Neural cell (in vitro differentiated cells): Measurements from ENCODE around the gene KRT82. TPM values are rescaled to one million over a fixed set of nuclear protein-coding genes. Genes with fewer than 3 reads are reported as not detected.

ENCODE experiments used
- H2AFZ ChIP-seq: fragments of 200-600, 300-800 bp; sonication (generic), shearing (Covaris generic); 2 replicates; pipeline ENCODE4 v1.6.0; 2014; ENCODE audit warnings: low read depth, mild to moderate bottlenecking, antibody characterized with exemption, low read length, moderate library complexity
- H3F3A ChIP-seq: fragments of 200-600 bp; shearing (Covaris generic); 2 replicates; pipeline ENCODE4 v1.6.1; 2016; ENCODE audit warnings: mild to moderate bottlenecking, moderate library complexity, mixed read lengths, antibody characterized with exemption, low read length; ENCODE audit not compliant: insufficient read depth, poor library complexity, severe bottlenecking
- H3K27ac ChIP-seq: fragments of 200-600, 300-800 bp; sonication (generic), shearing (Covaris generic); 2 replicates; pipeline ENCODE4 v1.5.1; 2014; ENCODE audit warnings: mild to moderate bottlenecking, low read length, moderate library complexity
- H3K27me3 ChIP-seq: fragments of 300-800, 200-600 bp; sonication (generic), shearing (Covaris generic); 2 replicates; pipeline ENCODE4 v1.6.0; 2014; ENCODE audit warnings: mild to moderate bottlenecking, low read depth, low read length, moderate library complexity; ENCODE audit not compliant: insufficient read depth
- H3K36me3 ChIP-seq: fragments of 300-800, 200-600 bp; sonication (generic), shearing (Covaris generic); 2 replicates; pipeline ENCODE4 v1.5.1; 2014; ENCODE audit warnings: mild to moderate bottlenecking, antibody characterized with exemption, low read length, moderate library complexity; ENCODE audit not compliant: insufficient read depth
- H3K4me2 ChIP-seq: fragments of 300-800, 200-600 bp; sonication (generic), shearing (Covaris generic); 2 replicates; pipeline ENCODE4 v1.6.0; 2014; ENCODE audit warnings: mild to moderate bottlenecking, low read length
- H3K4me3 ChIP-seq: fragments of 300-800, 200-600 bp; sonication (generic), shearing (Covaris generic); 2 replicates; pipeline ENCODE4 v1.5.1; 2014; ENCODE audit warnings: mild to moderate bottlenecking, low read length, moderate library complexity
- H3K79me2 ChIP-seq: fragments of 200-600 bp; shearing (Covaris generic); replicated peaks from 2 replicates; pipeline ENCODE4 v1.6.0; 2014; ENCODE audit warnings: mild to moderate bottlenecking, low read length, moderate library complexity; ENCODE audit not compliant: insufficient read depth
- H3K9ac ChIP-seq: fragments of 300-800, 200-600 bp; sonication (generic), shearing (Covaris generic); 2 replicates; pipeline ENCODE4 v1.6.1; 2016; ENCODE audit warnings: mild to moderate bottlenecking, low read length, mixed read lengths
- H3K9me2 ChIP-seq: fragments of 200-600 bp; shearing (Covaris generic); 2 replicates; pipeline ENCODE4 v1.6.1; 2016; ENCODE audit warnings: mild to moderate bottlenecking, low read length, mixed read lengths; ENCODE audit not compliant: insufficient read depth
- H3K9me3 ChIP-seq: fragments of 200-600, 300-800 bp; sonication (generic), shearing (Covaris generic); 2 replicates; pipeline ENCODE4 v1.6.1; 2016; ENCODE audit warnings: mild to moderate bottlenecking, mixed run types, low read length, moderate library complexity, mixed read lengths
- H4K20me1 ChIP-seq: fragments of 200-600 bp; shearing (Covaris generic); 2 replicates; pipeline ENCODE4 v1.6.1; 2016; ENCODE audit warnings: mild to moderate bottlenecking, mixed run types; ENCODE audit not compliant: insufficient read depth
- CTCF ChIP-seq: fragments of 450-650 bp; IDR thresholded peaks from 2 replicates; pipeline ENCODE4 v1.5.1; 2014; ENCODE audit warnings: antibody characterized with exemption, mild to moderate bottlenecking, moderate library complexity; ENCODE audit not compliant: poor library complexity, severe bottlenecking
- EP300 ChIP-seq: fragments of 450-650 bp; conservative IDR thresholded peaks from 2 replicates; pipeline ENCODE4 v1.6.1; 2014; ENCODE audit warnings: antibody characterized with exemption, mild to moderate bottlenecking, moderate library complexity; ENCODE audit not compliant: poor library complexity, severe bottlenecking
- EZH2 ChIP-seq: fragments of 200-600, 300-800 bp; shearing (Covaris generic), sonication (generic); IDR thresholded peaks from 2 replicates; pipeline ENCODE4 v1.6.1; 2014; ENCODE audit warnings: antibody characterized with exemption, low read length, borderline replicate concordance, mild to moderate bottlenecking; ENCODE audit not compliant: insufficient read depth, poor library complexity, severe bottlenecking
- MXI1 ChIP-seq: fragments of 450-650 bp; conservative IDR thresholded peaks from 2 replicates; pipeline ENCODE4 v1.6.1; 2014; ENCODE audit warnings: antibody characterized with exemption, mild to moderate bottlenecking; ENCODE audit not compliant: poor library complexity, severe bottlenecking
- POLR2AphosphoS5 ChIP-seq: IDR thresholded peaks from 2 replicates; pipeline ENCODE4 v1.6.1; 2012
- RAD21 ChIP-seq: fragments of 450-650 bp; conservative IDR thresholded peaks from 2 replicates; pipeline ENCODE4 v1.6.1; 2014; ENCODE audit warnings: antibody characterized with exemption, mild to moderate bottlenecking, moderate library complexity
- REST ChIP-seq: IDR thresholded peaks from 2 replicates; pipeline ENCODE4 v1.6.1; 2012; ENCODE audit warnings: borderline replicate concordance
- SMC3 ChIP-seq: fragments of 450-650 bp; conservative IDR thresholded peaks from 2 replicates; pipeline ENCODE4 v1.6.1; 2014; ENCODE audit warnings: antibody characterized with exemption, mild to moderate bottlenecking, moderate library complexity; ENCODE audit not compliant: poor library complexity
- TAF1 ChIP-seq: IDR thresholded peaks from 2 replicates; pipeline ENCODE4 v1.6.1; 2012; ENCODE audit warnings: low read depth
- polyA minus RNA-seq: library from RNA; depleted of rRNA, polyadenylated mRNA; stranded (reverse); fragments of >200 nt; gene quantifications from 2 replicates; pipeline ENCODE4 v1.2.3, GENCODE V29; 2014
- polyA plus RNA-seq: library from polyadenylated mRNA; depleted of rRNA; stranded (reverse); fragments of >200 nt; gene quantifications from 2 replicates; pipeline ENCODE4 v1.2.3, GENCODE V29; 2014

KRT82 gene
- polyA plus RNA-seq (not detected in 2 replicates), polyA minus RNA-seq (not detected in 2 replicates)

- H3K79me2 ChIP-seq = no peaks in the 10 kb centered on the region
- no peak within 1 kb of the TSS for H3K9ac ChIP-seq
- H3K4me2 ChIP-seq = no peak within 1 kb of the TSS
- H4K20me1 ChIP-seq = no peaks in the 10 kb centered on the region
- no peaks in the 10 kb centered on the region for H3F3A ChIP-seq
- H3K4me3 ChIP-seq = no peak within 1 kb of the TSS
- TF ChIP-seq EP300 (no peak), TAF1 (no peak), MXI1 (no peak), EZH2 (no peak), SMC3 (no peak), RAD21 (no peak), REST (no peak), CTCF (no peak), POLR2AphosphoS5 (no peak)
- H3K9me3 ChIP-seq = no peaks in the 10 kb centered on the region
- H2AFZ ChIP-seq = no peak within 1 kb of the TSS
- H3K27ac ChIP-seq = no peak within 1 kb of the TSS
- H3K9me2 ChIP-seq = no peaks in the 10 kb centered on the region
- H3K36me3 ChIP-seq = no peaks in the 10 kb centered on the region
- no peaks in the 10 kb centered on the region for H3K27me3 ChIP-seq
Observed at GRCh38 chr12:52405922-52406385, at the start of gene KRT82. KRT82 (minus strand) TSS chr12:52406335; CDS start chr12:52406277, 58 bp downstream.

GRCh38 chr12:52455821-52456220, 49.7 kb upstream of the KRT82 start:
- H3K4me3 ChIP-seq = no peak overlapping the region
- H3K27me3 ChIP-seq = no peaks in the 10 kb centered on the region
- no peak overlapping the region for H3K9ac ChIP-seq
- H3K36me3 ChIP-seq = no peaks in the 10 kb centered on the region
- no peak overlapping the region for H2AFZ ChIP-seq
- no peaks in the 10 kb centered on the region for H3K9me3 ChIP-seq
- no peaks in the 10 kb centered on the region for H3K9me2 ChIP-seq
- H3K27ac ChIP-seq = no peak overlapping the region
- no peaks in the 10 kb centered on the region for H3F3A ChIP-seq
- H4K20me1 ChIP-seq = no peaks in the 10 kb centered on the region
- H3K4me2 ChIP-seq = no peak overlapping the region
- H3K79me2 ChIP-seq = no peaks in the 10 kb centered on the region
- TF ChIP-seq RAD21 (no peak), CTCF (no peak), SMC3 (no peak), MXI1 (no peak), REST (no peak), EZH2 (no peak), POLR2AphosphoS5 (no peak), EP300 (no peak), TAF1 (no peak)
